Neural cell (in vitro differentiated cells): ENCODE results near the gene IRF7.

Experiments used
- EZH2 ChIP-seq: fragments of 200-600, 300-800 bp; shearing (Covaris generic), sonication (generic); IDR thresholded peaks from 2 replicates; pipeline ENCODE4 v1.6.1; 2014; ENCODE audit warnings: antibody characterized with exemption, low read length, borderline replicate concordance, mild to moderate bottlenecking; ENCODE audit not compliant: insufficient read depth, poor library complexity, severe bottlenecking
- TAF1 ChIP-seq: IDR thresholded peaks from 2 replicates; pipeline ENCODE4 v1.6.1; 2012; ENCODE audit warnings: low read depth
- TF ChIP-seq, protein P1 (sequence below): IDR thresholded peaks from 2 replicates; pipeline ENCODE4 v1.6.1; 2012; ENCODE audit warnings: borderline replicate concordance
- TF ChIP-seq, protein P2 (sequence below): fragments of 450-650 bp; IDR thresholded peaks from 2 replicates; pipeline ENCODE4 v1.5.1; 2014; ENCODE audit warnings: antibody characterized with exemption, mild to moderate bottlenecking, moderate library complexity; ENCODE audit not compliant: poor library complexity, severe bottlenecking

DNA sequence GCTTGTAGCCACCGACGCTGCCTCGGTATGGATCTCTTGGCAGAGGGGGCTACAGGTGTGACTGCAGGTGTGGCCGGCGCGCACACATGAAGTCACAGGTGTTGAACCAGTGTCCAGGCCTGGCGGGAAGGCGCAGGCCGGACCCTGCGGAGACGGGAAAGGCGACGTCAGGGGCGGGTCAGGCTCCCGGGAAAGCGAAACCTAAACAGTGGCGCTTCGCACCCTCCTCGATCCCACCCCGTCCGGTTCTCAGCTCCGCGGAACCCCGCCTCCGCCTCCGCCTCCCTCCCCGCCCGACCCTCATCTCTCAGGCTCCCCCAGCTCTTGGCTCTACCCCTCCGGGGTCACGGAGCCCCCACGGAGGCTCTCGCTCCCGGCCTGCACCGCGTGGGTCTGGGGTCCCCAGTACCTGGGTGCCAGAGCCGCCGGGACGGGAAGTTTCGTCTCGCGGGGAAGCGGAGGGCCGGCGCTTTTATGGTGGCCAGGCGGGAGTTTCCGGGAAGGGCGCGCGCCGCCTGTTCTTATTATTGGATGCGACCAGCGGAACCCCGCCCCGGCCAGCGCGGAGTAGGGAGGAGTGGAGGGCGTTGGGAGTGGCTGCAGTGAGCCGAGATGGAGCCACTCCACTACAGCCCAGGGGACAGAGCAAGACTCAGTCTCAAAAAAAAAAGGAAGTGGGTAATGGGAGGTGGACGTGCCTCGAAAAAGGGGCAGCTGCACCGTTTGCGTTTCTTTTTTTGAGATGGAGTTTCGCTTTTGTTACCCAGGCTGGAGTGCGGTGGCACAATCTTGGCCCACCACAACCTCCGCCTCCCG is at the start of gene IRF7:
- TF ChIP-seq, protein P1, sequence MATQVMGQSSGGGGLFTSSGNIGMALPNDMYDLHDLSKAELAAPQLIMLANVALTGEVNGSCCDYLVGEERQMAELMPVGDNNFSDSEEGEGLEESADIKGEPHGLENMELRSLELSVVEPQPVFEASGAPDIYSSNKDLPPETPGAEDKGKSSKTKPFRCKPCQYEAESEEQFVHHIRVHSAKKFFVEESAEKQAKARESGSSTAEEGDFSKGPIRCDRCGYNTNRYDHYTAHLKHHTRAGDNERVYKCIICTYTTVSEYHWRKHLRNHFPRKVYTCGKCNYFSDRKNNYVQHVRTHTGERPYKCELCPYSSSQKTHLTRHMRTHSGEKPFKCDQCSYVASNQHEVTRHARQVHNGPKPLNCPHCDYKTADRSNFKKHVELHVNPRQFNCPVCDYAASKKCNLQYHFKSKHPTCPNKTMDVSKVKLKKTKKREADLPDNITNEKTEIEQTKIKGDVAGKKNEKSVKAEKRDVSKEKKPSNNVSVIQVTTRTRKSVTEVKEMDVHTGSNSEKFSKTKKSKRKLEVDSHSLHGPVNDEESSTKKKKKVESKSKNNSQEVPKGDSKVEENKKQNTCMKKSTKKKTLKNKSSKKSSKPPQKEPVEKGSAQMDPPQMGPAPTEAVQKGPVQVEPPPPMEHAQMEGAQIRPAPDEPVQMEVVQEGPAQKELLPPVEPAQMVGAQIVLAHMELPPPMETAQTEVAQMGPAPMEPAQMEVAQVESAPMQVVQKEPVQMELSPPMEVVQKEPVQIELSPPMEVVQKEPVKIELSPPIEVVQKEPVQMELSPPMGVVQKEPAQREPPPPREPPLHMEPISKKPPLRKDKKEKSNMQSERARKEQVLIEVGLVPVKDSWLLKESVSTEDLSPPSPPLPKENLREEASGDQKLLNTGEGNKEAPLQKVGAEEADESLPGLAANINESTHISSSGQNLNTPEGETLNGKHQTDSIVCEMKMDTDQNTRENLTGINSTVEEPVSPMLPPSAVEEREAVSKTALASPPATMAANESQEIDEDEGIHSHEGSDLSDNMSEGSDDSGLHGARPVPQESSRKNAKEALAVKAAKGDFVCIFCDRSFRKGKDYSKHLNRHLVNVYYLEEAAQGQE = no peak
- TF ChIP-seq EZH2 = no peak
- TF ChIP-seq, protein P2, sequence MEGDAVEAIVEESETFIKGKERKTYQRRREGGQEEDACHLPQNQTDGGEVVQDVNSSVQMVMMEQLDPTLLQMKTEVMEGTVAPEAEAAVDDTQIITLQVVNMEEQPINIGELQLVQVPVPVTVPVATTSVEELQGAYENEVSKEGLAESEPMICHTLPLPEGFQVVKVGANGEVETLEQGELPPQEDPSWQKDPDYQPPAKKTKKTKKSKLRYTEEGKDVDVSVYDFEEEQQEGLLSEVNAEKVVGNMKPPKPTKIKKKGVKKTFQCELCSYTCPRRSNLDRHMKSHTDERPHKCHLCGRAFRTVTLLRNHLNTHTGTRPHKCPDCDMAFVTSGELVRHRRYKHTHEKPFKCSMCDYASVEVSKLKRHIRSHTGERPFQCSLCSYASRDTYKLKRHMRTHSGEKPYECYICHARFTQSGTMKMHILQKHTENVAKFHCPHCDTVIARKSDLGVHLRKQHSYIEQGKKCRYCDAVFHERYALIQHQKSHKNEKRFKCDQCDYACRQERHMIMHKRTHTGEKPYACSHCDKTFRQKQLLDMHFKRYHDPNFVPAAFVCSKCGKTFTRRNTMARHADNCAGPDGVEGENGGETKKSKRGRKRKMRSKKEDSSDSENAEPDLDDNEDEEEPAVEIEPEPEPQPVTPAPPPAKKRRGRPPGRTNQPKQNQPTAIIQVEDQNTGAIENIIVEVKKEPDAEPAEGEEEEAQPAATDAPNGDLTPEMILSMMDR = no peak
- no peak for TF ChIP-seq TAF1
